Middle frontal gyrus (tissue), 1 donor: ENCODE results near the gene ST3GAL2.
"Not testable (repeated sequence)": the region's sequence is repeated elsewhere in the genome, so short reads cannot be mapped to it uniquely, and the experiment has no call there.

Source experiments
- DNase-seq: peaks from one replicate; pipeline ENCODE4 v3.0.0-alpha.2; 2015; ENCODE audit warnings: low spot score; ENCODE audit errors: extremely low spot score

The ST3GAL2 gene

DNA sequence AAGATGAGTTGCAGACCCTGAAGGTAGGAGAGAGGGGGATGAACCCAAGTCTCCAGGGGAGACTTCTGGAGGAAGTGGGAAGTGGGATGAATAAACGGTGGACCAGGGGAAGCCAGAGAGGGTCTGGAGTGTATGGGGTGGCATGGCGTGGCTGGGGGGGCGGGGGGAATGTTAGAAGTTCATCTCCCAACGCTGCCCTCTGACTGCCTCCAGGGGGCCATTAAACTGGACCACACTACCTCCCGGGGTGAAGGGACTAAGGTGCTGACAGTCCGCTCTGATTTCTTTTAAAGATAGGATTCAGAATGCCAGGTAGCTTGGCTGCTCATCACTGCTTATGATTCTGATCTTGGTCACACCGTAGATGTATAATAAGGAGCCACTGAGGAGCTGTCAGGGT lies 21.2 kb downstream of the ST3GAL2 start:
- DNase-seq = no peak

DNA sequence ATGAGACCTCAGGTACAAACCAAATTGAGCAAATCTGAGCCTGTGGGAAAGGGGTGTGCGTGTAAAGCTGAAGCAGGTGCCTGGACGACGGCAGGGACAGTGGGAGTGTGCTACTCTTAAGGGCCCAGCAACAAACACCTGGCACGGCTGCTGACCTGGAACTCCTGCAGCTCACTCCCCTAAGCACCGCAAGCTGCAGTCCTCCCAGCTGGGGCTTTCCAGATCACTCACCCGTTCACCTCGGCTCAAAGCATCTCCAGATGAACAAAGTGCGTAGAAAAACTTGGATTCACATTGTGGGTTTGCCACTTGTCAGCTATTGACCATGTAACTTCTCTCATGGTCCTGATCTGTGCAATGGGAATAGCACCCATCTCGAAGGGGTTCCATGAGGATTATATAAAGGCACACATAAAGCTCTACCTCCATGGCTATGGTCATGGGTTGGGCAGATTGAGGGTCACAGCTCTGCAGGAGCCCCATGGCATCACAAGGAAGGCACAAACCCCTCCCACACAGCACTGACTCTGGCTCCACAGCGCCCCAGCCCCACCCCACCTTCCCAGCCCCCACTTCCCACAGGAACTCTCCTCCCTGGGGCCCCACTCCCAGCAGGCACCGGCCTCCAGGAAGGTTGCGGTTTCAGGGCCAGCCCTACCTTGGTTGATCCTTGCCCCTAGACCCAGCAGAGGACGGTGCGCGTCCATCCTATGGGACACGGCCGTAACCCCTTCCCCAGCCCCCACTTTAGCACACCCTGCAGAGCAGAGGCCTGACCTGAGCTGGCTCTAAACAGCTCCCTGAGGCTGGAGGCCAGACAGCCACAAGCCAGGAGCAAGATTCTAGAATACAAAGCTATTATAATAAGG lies 21.9 kb downstream of the ST3GAL2 start:
- no peak for DNase-seq

DNA sequence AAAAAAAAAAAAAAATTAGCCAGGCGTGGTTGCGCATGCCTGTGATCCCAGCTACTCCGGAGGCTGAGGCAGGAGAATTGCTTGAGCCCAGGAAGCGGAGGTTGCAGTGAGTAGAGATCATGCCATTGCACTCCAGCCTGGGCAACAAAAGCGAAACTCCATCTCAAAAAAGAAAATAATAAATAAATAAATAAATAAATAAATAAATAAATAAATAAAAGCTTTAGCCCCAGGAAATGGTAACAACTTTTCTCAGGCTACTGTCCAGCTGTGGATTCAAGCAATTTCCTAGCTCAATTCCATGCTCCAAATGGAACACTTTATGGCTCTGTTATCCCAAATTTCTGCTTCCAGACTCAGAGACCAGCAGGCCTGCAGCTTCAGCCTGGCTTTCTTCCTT lies 25.3 kb downstream of the ST3GAL2 start:
- DNase-seq = not testable (repeated sequence)

DNA sequence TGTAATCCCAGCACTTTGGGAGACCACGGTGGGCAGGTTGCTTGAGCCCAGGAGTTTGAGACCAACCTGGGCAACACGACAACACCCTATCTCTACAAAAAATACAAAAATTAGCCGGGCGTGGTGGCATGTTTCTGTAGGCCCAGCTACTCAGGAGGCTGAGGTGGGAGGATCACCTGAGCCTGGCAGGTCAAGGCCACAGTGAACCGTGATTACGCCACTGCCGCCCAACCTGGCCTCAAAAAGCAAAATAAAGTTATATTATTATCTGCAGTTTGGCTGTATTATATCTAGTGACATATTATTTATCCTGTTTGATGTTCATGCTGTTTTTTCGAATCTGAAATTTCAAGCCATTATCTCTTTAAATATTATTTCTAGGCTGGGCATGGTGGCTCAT lies 26.5 kb downstream of the ST3GAL2 start:
- no peak for DNase-seq

DNA sequence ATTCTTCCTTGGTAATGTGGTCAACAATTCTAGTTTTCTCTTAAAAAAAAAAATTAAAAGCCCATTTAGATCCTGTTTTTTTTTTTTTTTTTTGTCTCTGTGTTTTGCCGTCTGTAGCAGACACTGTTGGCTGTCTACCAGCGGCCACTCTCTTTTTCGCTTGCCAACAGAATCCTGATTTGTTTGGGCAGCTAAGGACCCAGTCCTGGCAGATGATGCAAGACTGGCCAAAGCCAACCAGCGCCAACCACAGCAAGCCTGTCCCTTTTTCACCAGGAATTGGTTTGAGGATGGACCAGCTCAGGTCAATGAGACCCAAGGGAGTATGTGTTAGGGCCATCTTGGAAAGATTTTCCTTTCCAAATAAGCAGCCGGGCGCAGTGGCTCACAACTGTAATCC lies 28.2 kb downstream of the ST3GAL2 start:
- peak; percentile 33 for DNase-seq

DNA sequence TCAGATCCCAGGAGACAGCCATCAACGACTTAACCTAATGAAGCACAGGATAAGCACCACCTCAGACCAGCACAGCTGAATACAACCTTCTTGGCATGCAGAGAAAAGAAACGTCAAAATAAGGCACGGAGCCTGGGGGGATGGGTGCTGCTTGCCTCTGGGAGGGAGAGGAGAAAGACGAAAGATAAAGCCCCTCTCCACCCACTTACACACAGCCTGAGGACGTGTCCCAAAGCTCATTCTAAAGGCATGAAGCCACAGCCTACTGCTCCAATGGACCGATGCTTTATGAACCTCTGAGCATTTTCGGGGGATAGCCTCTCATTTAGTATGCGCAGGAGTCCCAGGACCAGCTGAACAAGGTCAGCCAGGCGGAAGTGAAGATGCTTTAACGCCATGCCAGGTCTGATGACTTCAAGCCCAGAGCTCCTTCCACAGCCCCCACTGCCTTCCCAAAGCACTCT lies 31.1 kb downstream of the ST3GAL2 start:
- no peak for DNase-seq

DNA sequence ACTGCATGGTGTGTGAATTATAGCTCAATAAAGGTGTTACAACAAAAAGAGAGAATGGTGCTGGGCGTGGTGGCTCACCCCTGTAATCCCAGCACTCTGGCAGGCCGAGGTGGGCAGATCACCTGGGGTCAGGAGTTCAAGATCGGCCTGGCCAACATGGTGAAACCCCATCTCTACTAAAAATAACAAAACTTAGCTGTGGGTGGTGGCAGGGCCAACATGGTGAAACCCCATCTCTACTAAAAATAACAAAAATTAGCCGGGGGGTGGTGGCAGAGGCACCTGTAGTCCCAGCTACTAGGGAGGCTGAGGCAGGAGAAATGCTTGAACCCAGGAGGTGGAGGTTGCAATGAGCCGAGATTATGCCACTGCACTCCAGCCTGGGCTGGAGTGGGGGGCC lies 32.8 kb downstream of the ST3GAL2 start:
- DNase-seq = not testable (repeated sequence)

DNA sequence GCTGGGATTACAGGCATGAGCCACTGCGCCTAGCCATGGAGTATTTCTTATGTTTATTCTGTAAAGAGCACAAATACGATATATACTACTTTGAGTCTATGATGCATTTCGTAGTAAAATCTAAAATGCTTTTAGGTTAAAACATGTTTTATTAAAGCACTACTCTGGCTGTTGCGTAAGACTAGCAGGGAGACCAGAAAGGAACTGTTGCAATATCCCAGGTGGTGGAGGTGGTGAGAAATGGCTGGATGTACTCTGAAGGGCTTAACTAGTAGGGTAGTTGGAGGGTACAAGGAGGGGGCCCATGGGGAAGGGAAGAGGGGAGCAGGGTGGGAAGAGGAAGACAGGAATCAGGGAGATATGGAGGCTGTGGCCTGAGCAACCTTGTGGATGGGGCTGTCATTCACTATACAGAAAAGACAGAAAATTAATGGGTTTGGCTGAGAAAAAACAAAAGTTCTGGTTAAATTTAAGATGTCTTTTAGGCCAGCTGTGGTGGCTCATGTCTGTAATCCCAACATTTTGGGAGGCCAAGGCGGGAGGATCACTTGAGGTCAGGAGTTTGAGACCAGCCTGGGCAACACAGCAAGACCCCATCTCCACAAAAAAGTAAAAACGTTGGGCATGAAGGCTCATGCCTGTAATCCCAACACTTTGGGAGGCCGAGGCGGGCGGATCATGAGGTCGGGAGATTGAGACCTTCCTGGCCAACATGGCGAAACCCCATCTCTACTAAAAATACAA lies 35.8 kb downstream of the ST3GAL2 start:
- no peak for DNase-seq

DNA sequence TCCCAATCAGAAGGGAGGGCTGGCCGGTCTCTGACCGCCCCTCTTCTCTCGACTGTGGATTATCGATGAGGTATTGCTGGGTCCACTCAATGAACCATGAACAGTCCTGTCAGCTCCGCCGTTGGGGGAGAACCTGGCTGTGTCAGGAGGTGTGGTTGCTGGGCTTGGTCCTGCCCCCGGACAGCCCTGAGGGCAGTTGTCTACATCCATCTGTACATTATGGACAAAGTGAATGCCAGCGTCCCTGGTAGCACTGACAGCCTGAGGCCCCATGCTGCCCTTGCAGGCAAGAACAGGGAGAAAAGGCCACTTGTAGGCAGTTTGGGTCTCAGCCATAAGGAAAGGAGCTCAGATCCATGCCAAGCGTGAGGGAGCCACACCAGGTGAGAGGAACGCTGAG lies 38.9 kb downstream of the ST3GAL2 start:
- no peak for DNase-seq

DNA sequence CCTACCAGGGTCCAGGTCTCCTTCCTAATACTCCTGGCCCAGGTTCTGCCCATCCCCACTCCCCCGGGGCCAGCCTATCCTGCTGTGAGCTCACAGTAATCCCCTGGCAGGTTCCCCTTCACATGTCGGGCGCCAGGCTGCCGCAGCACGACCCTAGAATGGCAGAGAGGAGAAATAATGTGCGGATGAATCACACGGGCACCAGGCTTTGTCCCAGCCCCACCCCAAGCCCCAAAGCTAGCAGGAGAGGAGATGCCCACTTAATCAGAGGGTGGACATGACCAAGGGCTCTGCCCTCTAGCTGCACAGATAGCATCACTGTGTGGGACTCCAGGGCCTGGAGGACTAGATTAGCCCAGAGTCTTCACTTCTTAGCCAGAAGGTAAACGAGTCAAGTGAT lies 39.5 kb downstream of the ST3GAL2 start:
- DNase-seq = no peak

DNA sequence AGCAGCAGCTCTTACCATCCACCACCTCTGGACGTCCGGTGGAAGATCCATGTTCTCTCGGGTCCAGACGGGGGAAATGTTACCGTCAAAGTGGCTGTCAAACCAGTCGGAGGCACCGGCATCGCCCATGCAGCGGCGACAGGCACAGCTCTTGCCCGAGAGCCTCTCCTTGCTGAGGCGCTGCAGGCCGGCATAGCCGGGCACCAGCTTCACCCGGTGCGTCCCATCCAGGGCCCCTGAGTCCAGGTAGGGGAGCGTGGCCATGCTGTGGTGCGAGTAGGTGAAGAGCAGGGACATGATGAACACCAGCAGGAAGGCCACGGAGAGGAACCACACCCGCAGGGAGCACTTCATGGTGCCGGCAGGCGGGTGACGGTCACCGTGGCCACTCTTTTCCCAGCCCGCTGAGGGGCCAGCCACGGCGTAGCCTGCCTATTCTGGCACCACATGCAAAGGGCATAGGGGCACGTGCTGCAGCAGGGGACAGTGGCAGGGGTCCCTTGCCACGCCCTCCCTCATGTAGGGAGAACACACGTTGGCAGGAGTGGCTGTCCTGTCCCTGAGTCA lies 40.6 kb downstream of the ST3GAL2 start:
- DNase-seq = no peak

DNA sequence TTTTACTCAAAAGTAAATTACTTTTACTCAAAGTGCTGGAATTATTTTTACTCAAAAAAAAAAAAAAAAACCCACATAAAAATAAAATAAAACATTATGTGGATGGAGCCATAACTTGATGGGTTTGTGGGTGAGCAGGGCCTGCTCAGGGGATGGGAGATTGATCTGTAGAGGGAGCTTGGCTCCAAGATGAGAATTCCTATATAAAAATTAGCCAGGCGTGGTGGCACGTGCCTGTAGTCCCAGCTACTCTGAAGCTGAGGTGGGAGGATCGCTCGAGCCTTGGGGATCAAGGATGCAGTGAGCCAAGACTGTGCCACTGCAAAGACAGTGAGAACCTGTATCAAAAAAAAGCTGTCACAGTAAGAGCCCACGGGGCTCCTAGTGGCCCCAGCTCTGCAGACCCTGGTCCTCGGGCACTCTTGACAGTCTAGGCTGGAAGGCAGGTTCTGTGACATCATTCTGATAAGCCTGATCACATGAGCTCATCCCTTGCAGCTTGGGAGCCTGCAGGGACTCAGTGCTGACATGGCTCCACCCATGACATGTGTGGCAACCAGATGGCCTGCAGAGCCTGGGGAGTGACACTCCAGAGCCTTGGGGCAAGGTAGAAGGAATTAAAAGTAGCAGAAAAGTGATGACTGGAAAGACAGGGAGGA lies 42.5 kb downstream of the ST3GAL2 start:
- DNase-seq = no peak

DNA sequence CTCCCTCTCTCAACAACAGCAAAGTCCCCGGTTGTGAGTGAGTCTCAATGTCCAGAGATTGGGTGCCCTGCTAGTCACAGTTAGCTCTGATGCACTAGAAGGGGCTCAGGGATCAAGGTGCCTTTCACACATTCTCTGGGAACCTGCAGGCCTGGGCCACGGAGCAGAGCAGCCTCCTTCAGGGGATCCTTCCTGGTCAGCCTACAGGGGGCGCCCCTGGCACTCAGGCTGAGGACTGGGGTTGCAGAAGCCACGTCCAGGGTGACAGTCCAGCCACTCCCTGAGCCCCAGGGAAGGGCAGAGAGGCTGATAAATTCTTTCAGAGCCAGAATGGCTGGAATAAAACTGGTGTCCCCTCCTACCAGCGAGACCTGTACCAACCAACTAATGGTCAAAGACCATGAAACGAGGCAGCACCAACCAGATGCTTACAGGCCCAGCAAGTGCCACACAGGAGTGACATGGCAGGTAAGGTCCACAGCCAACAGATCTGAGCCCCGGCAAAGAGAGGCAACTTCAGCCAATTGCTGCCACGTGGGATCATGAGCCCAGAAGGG lies 43.5 kb downstream of the ST3GAL2 start:
- DNase-seq = no peak

DNA sequence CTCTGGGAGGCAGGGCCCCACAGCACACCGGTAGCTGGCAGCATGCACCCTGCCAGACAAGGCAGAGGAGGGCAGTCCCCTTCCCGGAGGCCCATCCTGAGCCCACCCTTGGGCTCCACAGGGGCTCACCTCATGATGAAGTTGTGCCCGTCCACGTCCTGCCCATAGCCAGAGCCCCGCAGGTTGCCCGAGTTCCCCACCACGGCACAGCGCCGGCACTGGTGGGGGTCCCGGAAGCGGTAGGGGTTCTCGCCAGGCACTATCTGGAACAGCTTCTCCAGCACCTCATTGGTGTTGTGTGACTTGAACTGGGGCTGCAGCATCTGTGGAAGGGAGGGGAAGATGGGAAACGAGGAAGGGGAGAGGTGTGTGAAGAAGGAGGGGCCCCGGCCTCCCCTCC lies 44.0 kb downstream of the ST3GAL2 start:
- no peak for DNase-seq

DNA sequence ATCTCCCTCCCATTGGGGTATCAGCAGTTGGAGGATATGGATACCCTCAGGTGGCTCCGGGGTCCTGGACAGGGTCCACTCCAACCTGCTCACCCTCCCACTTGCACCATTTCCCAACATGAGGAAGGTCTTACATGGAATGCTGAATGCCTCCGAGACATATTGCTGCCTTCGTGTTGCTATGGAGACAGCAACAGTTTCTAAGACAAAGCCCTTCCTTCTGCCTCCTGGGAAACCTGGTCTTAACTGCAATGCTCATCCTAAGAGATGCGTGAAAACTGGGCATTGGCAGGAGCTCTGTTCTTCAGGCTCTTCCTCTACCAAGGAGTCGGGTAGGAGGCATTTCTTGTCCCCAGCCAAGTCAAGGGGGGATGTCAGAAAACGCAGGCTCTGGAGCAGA lies 45.2 kb downstream of the ST3GAL2 start:
- DNase-seq = peak; percentile 22

DNA sequence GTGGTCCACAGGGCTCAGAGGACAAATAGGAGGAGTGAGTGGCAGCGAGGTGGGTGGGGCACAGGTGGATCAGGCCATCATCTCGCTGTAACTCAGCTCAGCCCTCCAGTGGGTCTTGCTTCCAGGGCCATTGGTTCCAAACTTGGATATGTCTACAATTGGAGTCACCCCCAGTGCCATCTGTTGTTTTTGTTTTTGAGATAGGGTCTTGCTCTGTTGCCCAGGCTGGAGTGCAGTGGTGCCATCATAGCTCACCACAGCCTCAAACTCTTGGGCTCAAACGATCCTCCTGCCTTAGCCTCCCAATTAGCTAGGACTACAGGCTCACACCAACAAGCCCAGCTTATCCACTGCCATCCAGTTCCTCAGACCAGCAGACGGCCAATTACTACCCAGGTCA lies 46.3 kb downstream of the ST3GAL2 start:
- no peak for DNase-seq

DNA sequence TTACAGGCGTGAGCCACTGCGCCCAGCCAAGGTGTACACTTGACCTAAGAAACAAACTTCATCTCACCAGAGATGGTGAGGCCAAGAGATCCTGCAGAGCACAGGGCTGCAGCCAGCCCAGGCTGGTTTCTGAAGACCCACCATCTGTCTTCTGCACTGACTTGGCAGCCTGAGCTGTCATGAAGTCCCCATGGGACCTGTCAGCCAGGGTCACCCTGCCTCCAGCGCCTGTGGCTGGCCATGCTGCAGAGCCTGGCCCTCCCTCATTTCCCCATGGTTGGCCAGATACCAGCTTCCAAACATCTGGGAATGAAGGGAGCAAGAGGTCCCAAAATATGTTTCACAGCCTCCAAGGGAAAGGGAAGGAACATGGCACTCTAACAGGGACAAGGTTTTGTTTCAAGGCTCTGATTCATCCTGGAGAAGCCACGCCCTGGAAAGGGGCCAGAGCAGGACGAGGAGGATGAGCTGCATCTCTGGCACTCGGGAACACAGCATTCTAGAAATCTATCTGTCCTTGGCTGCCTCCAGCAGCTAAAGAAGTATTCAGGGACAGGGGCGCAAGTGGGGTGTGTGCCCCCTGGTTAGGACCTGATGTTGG lies 46.9 kb downstream of the ST3GAL2 start:
- no peak for DNase-seq

DNA sequence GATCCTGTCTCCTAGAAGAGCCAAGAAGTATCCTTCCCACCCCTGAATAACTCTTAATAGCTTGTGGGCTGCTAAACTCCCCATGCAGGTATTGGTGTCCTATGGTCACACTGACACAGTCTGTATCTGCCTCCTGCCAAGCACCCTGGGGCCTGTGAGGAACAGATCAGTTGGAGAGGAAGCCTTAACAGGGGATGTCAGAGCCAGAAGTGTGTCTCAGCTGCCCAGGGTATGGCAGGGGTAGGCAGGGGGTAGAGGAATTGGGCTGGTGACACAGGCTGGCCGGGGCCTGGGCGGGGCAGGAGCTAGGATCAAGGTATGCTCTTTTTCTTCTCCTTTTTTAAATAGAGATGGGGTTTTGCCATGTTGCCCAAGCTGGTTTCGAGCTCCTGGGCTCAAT lies 47.5 kb downstream of the ST3GAL2 start:
- DNase-seq = no peak

DNA sequence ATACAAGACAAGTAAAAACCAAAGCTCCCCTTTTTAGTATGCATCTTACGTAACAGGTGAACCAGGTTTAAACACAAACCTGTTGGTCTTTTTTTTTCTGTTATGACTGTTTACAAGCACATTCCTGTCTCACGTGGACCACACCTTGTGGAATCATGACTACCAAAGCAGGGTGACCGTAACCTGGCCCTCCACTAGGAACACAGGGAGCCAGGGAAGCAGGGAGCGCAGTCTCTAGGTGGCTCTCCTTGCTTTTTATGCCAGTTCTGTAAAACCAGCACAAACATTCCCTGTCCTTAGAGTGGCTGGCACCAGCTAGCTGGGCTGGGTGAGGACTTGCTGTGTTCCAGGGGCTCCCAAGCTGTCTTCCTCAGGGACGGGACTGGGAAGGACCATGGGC lies 48.1 kb downstream of the ST3GAL2 start:
- no peak for DNase-seq

DNA sequence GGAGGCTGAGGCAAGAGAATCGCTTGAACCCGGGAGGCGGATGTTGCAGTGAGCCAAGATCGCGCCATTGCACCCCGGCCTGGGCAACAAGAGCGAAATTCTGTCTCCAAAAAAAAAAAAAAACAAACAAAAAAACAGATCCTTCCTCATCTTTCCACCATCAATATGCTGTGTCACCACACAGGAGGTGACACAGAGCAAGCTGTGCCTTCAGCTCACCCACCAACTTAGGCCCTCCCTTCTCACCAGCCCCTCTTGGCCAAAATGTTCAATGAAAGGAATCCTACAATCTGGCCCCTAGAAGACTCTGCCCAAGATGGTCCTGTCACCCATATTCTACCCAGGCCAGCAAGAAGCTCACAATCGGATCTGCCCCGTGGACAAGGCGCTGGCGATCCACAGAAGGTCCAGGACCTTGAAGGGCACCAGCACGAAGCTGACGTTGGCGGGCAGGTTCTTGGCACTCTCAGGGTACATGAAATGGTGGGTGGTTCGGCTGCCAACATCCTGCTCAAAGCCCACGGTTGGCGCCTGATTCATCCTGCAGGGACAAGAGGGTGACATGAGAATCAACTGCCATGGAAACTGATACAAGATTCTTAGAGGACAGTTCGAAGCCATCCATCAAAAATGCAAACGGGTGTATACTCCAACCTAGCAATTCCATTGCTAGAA lies 50.8 kb downstream of the ST3GAL2 start:
- no peak for DNase-seq
